Measurements from ENCODE around the gene GLRA3.

Gene GLRA3

GRCh38 chr4:174592256-174592984 lies 236.6 kb downstream of the GLRA3 start:
- peak in 1 of 2 experiments; percentile 5 for DNase-seq

DNA sequence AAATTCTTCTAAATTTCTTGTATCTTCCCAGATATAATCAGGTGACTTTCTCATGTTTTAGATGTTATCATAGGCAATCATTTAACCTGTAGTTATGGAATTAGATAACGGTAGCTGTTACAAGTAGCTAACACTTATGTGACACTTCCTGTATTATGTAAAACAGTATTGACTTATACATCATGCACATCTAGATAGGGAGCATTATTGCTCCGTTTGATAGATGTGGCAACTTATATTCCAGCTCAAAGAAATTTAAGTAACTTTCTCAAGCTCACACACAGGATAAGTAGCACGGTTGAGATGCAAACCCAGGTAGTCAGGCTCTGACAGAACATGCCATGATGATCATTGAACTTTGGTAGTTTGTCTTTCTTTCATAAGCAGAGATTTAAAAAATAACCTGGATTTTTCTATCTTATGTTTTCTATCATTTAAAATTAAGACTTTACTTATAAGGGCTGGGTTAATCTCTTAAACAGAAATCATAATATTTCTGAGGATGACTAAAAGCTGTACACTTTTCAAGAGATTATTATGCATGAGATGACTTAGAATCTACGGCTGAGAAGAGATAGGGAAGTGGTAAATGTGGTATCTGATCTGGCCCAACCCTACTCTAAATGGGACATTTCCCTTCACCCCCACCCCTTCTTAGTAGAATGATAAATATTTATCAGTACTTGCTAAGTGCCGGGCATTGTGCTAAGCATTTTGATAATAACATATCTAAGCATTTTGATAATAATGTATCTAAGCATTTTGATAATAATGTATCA lies 237.6 kb downstream of the GLRA3 start:
- peak; percentile 86 to 87 for DNase-seq

- DNase-seq, result no peak
Measured at GRCh38 chr4:174590336-174590735, 238.7 kb downstream of the GLRA3 start.
